Psoas muscle (tissue), 8 donors: ENCODE data around the gene PRR15. TPM values are rescaled to one million over a fixed set of nuclear protein-coding genes. Genes with fewer than 3 reads are reported as not detected.

ENCODE experiments used
- ATAC-seq, 4 donors: fragments of 200-7000 bp; cut with Tn5 transposase; one replicate each; pipeline ENCODE4 v1.9.1; 2020; ENCODE audit warnings: moderate library complexity in 3 of 4, mild to moderate bottlenecking in 2 of 4
- DNase-seq, 2 donors: peaks; one replicate each; pipeline ENCODE4 v3.0.0-alpha.2; 2020
- H3K27ac ChIP-seq: fragments of 200-600 bp; one replicate; pipeline ENCODE4 v1.8.0; 2022
- H3K27me3 ChIP-seq, 3 donors: fragments of 200-600 bp in 1 of 3; one replicate each; pipeline versions ENCODE4 v1.6.1 to v1.8.0; 2013 to 2022; ENCODE audit warnings: low read length in 2 of 3, mild to moderate bottlenecking in 2 of 3, moderate library complexity in 1 of 3; ENCODE audit not compliant: insufficient read depth in 3 of 3
- H3K36me3 ChIP-seq, 2 donors: fragments of 200-600 bp in 1 of 2; one replicate each; pipeline versions ENCODE4 v1.6.1 to v1.8.0; 2013 to 2022; ENCODE audit warnings: low read depth in 1 of 2, mild to moderate bottlenecking in 1 of 2, moderate library complexity in 1 of 2; ENCODE audit not compliant: insufficient read depth in 1 of 2
- H3K4me1 ChIP-seq: fragments of 200-600 bp; one replicate; pipeline ENCODE4 v1.8.0; 2022
- H3K4me3 ChIP-seq: fragments of 200-600 bp; one replicate; pipeline ENCODE4 v1.8.0; 2022; ENCODE audit warnings: mild to moderate bottlenecking
- H3K9me3 ChIP-seq: fragments of 200-600 bp; one replicate; pipeline ENCODE4 v1.8.0; 2022
- WGBS, 3 donors: extraction: QIAGEN DNeasy Blood & Tissue Kit; methylation state at CpG; one replicate each; pipeline versions ENCODE4 v1.1.6 to v1.1.7; 2013; 5-methylcytosine and 5-hydroxymethylcytosine counted together
- intact Hi-C, 2 donors: fragments of 100-400 bp; cut with DNase I; formaldehyde crosslinking; loops; one replicate each; pipeline versions ENCODE4 v1.11.0 to v1.14.2; 2022
- polyA plus RNA-seq, 3 donors: library from polyadenylated mRNA; stranded (reverse); fragments of 200-250 nt; gene quantifications; one replicate each; pipeline ENCODE4 v1.2.3, GENCODE V29; 2013
- total RNA-seq, 4 donors: library from RNA; stranded (reverse); fragmentation: NEBNext Ultra II Directional in 2 of 4; extraction: Animal tissue kit (Norgen Biotek cat#: 25700) in 2 of 4; gene quantifications; one replicate each; pipeline versions ENCODE4 v1.2.1 to v1.2.4, GENCODE V29; 2021 to 2023
- TF ChIP-seq, protein P1 (sequence below): fragments of 200-600 bp; IDR thresholded peaks from one replicate; pipeline ENCODE4 v1.8.0; 2022; ENCODE audit warnings: antibody characterized with exemption
- donor health status: healthy with polysubstance abuse.
- donor health status: DM: no; HTN: no; CAD: no; lungs with moderate emphysema.
- donor health status: Bipolar disorder and iron deficiency.
- donor health status: healthy.
- donor health status: DM: yes; HTN: yes; CAD: no.
- donor health status: DM: no; HTN: no; CAD: no.
- donor health status: DM: no; HTN: no; CAD: no.
- donor health status: DM: yes; HTN: yes; CAD: no.

PRR15 gene
- total and polyA plus RNA-seq, 7 donors: 0.05 to 0.32 (median 0.10) TPM; not detected in 3

DNA sequence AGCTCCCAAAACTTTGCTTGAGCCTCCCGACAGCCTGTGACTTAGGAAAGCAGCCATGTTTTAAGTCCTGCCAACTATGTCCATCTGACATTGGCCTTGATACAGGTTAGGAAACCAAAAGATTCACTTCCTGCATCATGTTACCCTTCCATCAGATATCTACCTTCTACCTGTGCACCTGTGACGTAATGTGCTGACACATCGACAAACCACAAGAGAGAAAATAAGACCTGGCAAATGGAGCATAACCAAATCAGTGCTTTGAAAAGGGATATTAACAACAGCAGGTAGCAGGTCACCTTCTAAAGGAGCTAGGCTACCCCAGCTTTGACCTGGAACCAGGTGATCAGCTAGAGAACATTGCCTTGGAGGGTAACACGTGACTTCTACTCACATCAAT lies 14.8 kb upstream of the PRR15 start:
- H3K4me1 ChIP-seq: no peaks in the 10 kb centered on the region
- DNase-seq (no peak), ATAC-seq (no peak)
- WGBS, 3 donors: 85 to 88% (median 86%) methylated on average over 4 of the region's 4 CpGs
- TF ChIP-seq, protein P1, sequence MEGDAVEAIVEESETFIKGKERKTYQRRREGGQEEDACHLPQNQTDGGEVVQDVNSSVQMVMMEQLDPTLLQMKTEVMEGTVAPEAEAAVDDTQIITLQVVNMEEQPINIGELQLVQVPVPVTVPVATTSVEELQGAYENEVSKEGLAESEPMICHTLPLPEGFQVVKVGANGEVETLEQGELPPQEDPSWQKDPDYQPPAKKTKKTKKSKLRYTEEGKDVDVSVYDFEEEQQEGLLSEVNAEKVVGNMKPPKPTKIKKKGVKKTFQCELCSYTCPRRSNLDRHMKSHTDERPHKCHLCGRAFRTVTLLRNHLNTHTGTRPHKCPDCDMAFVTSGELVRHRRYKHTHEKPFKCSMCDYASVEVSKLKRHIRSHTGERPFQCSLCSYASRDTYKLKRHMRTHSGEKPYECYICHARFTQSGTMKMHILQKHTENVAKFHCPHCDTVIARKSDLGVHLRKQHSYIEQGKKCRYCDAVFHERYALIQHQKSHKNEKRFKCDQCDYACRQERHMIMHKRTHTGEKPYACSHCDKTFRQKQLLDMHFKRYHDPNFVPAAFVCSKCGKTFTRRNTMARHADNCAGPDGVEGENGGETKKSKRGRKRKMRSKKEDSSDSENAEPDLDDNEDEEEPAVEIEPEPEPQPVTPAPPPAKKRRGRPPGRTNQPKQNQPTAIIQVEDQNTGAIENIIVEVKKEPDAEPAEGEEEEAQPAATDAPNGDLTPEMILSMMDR: no peak
- H3K27me3 ChIP-seq: peaks cover 0 to 3% (median 0%) of the 10 kb centered on the region in 3 donors
- H3K27ac ChIP-seq: no peak overlapping the region
- no peaks in the 10 kb centered on the region for H3K36me3 ChIP-seq
- intact Hi-C loops: no loop called here
- no peak overlapping the region for H3K4me3 ChIP-seq
- H3K9me3 ChIP-seq: peaks cover 4% of the 10 kb centered on the region

DNA sequence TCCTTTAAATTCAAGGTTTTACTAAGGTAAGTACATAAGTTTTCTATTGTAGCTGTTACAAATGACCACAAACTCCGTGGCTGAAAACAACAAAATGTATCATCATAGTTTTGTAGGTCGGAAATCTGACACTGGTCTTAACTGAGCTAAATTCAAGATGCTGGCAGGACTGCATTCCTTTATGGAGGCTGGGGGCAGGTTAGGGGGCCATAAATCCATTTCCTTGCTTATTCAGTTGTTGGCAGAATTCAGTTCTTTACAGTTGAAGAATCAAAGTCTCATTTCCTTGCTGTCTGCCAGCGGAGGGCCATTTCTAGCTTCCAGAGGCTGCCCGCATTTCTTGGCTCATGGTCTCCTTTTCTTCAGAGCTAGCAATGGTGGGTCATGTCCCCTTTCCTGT lies 11.2 kb upstream of the PRR15 start:
- intact Hi-C loops: no loop called here
- H3K4me1 ChIP-seq: no peaks in the 10 kb centered on the region
- no peak for ATAC-seq
- TF ChIP-seq, protein P1: no peak
- 70 to 74% (median 73%) methylated on average over 4 of the region's 4 CpGs for WGBS, 3 donors
- no peaks in the 10 kb centered on the region for H3K36me3 ChIP-seq
- DNase-seq: no peak
- H3K27ac ChIP-seq: no peak overlapping the region
- peaks cover 0 to 3% (median 0%) of the 10 kb centered on the region in 3 donors for H3K27me3 ChIP-seq
- H3K4me3 ChIP-seq: no peak overlapping the region
- H3K9me3 ChIP-seq: no peaks in the 10 kb centered on the region

DNA sequence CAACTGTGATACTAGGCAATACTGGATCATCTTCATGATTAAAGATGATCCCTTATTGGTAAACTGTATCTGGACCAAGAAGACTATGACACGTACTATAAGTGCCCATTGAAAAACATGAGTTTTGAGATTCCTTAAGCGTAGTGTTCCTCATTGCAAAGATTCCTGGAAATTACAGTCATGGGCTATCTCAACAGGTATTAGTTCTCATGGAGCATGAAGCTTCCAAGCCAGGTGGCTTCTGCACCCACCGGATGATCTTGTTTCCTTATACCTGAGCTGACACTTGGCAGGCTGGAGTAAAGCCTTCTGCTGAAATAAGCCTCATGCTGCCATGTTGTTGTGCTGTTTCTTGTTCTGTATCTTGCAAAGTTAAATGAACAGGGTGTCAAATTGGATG lies 8.6 kb upstream of the PRR15 start:
- Histone ChIP-seq H3K36me3 (no peaks in the 10 kb centered on the region), H3K4me3 (no peak overlapping the region), H3K27ac (no peak overlapping the region), H3K4me1 (no peaks in the 10 kb centered on the region), H3K9me3 (no peaks in the 10 kb centered on the region), H3K27me3 (peaks cover 0 to 21% (median 3%) of the 10 kb centered on the region in 3 donors)
- 85 to 94% (median 93%) methylated on average over 3 of the region's 3 CpGs for WGBS, 3 donors
- intact Hi-C loops: no loop called here
- TF ChIP-seq, protein P1: no peak
- DNase-seq (no peak), ATAC-seq (no peak)

DNA sequence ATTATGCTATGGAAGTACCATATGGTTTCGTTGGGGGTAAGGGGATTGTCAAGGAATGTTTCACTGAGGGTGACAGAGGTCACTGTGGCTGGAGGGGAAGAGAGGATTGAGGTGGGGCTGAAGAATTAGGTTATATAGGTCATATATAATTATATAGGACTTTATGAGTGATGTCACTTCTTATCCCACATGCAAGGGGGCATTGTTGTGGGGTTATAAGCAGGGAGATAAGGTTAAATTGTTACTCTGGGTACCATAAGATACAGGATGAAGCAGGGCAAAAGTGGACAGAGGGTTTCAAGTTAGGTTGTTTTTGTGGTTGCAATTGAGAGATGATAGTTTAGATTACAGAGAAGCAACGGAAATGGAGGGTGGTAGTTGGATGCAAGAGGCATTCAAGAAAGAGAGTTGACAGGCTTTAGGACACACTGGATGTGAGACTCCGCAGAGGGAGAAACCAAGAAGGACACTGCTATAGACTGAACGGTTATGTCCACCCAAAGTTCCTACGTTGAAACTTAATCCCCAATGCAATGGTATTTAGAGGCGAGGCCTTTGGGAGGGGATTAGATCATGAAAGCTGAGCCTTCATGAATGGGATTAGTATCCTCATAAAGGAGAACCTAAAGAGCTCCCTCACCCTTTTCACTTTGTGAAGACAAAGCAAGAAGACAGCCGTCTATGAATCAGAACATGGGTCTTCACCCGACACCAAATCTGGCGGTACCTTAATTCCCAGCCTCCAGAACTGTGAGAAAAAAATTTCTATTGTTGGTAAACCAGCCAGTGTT lies 7.0 kb upstream of the PRR15 start:
- H3K27me3 ChIP-seq: peaks cover under 1 to 37% (median 6%) of the 10 kb centered on the region in 3 donors
- H3K36me3 ChIP-seq: no peaks in the 10 kb centered on the region
- no peak overlapping the region for H3K4me3 ChIP-seq
- WGBS, 3 donors: 71 to 74% (median 71%) methylated on average over 9 of the region's 9 CpGs
- DNase-seq: no peak
- no peak for ATAC-seq
- intact Hi-C loops: no loop called here
- H3K27ac ChIP-seq: no peak overlapping the region
- no peaks in the 10 kb centered on the region for H3K4me1 ChIP-seq
- H3K9me3 ChIP-seq: no peaks in the 10 kb centered on the region
- TF ChIP-seq, protein P1: no peak
